Neural progenitor cell (in vitro differentiated cells): Measurements from ENCODE around the gene DAZL. TPM values are rescaled to one million over a fixed set of nuclear protein-coding genes. Genes with fewer than 3 reads are reported as not detected.

Source experiments
- DNase-seq: peaks from one replicate; pipeline ENCODE4 v3.0.0-alpha.2; 2016; ENCODE audit warnings: low spot score
- H2AFZ ChIP-seq: fragments of 200-600 bp; sonication (generic); replicated peaks from 2 replicates; pipeline ENCODE4 v1.6.1; 2016; ENCODE audit warnings: antibody characterized with exemption
- H3F3A ChIP-seq: fragments of 200-600 bp; sonication (generic); 2 replicates; pipeline ENCODE4 v1.6.1; 2016; ENCODE audit warnings: antibody characterized with exemption, low read depth
- H3K27ac ChIP-seq: fragments of 200-600 bp; sonication (generic); 2 replicates; pipeline ENCODE4 v1.5.1; 2016; ENCODE audit warnings: mild to moderate bottlenecking
- H3K27me3 ChIP-seq: fragments of 200-600 bp; sonication (generic); 2 replicates; pipeline ENCODE4 v1.6.1; 2016; ENCODE audit warnings: mild to moderate bottlenecking, moderate library complexity
- H3K36me3 ChIP-seq: fragments of 200-600 bp; sonication (generic); 2 replicates; pipeline ENCODE4 v1.5.1; 2016
- H3K4me1 ChIP-seq: fragments of 200-600 bp; sonication (generic); 2 replicates; pipeline ENCODE4 v1.6.1; 2016; ENCODE audit warnings: mixed run types
- H3K4me2 ChIP-seq: fragments of 200-600 bp; sonication (generic); 2 replicates; pipeline ENCODE4 v1.6.1; 2016
- H3K4me3 ChIP-seq: fragments of 200-600 bp; sonication (generic); 2 replicates; pipeline ENCODE4 v1.5.1; 2016
- H3K79me2 ChIP-seq: fragments of 200-600 bp; sonication (generic); 2 replicates; pipeline ENCODE4 v1.6.1; 2016; ENCODE audit warnings: low read depth
- H3K9ac ChIP-seq: fragments of 200-600 bp; sonication (generic); 2 replicates; pipeline ENCODE4 v1.6.1; 2016
- H3K9me3 ChIP-seq: fragments of 200-600 bp; sonication (generic); 2 replicates; pipeline ENCODE4 v1.5.1; 2016; ENCODE audit warnings: low read depth
- H4K20me1 ChIP-seq: fragments of 200-600 bp; sonication (generic); 2 replicates; pipeline ENCODE4 v1.6.1; 2016; ENCODE audit warnings: low read depth
- H3K27ac Mint-ChIP-seq: 3 replicates; pipeline ENCODE4 v1.8.0; 2021; ENCODE audit warnings: mixed read lengths
- H3K27me3 Mint-ChIP-seq: 2 replicates; pipeline ENCODE4 v1.8.0; 2022; ENCODE audit warnings: low read depth, mild to moderate bottlenecking, inconsistent platforms, moderate library complexity, mixed read lengths; ENCODE audit not compliant: insufficient read depth
- H3K36me3 Mint-ChIP-seq: 3 replicates; pipeline ENCODE4 v1.8.0; 2021; ENCODE audit warnings: mixed read lengths
- H3K4me1 Mint-ChIP-seq: 3 replicates; pipeline ENCODE4 v1.8.0; 2021; ENCODE audit warnings: mixed read lengths
- H3K4me3 Mint-ChIP-seq: 3 replicates; pipeline ENCODE4 v1.8.0; 2021; ENCODE audit warnings: mild to moderate bottlenecking, moderate library complexity, mixed read lengths
- H3K9me3 Mint-ChIP-seq: 3 replicates; pipeline ENCODE4 v1.8.0; 2020; ENCODE audit warnings: mixed read lengths
- EZH2 ChIP-seq: fragments of 200-600 bp; sonication (generic); IDR thresholded peaks from 2 replicates; pipeline ENCODE4 v1.6.1; 2017; ENCODE audit warnings: antibody characterized with exemption, mild to moderate bottlenecking, moderate library complexity
- EZH2phosphoT487 ChIP-seq: fragments of 200-600 bp; sonication (generic); IDR thresholded peaks from 2 replicates; pipeline ENCODE4 v1.6.1; 2017; ENCODE audit warnings: antibody characterized with exemption
- total RNA-seq: library from RNA; depleted of rRNA; stranded (reverse); fragments of >200 nt; gene quantifications from 2 replicates; pipeline ENCODE4 v1.2.3, GENCODE V29; 2015; ENCODE audit warnings: low replicate concordance
- TF ChIP-seq, protein P1 (sequence below): fragments of 200-600 bp; sonication (generic); IDR thresholded peaks from 2 replicates; pipeline ENCODE4 v1.5.1; 2017; ENCODE audit warnings: antibody characterized with exemption, mild to moderate bottlenecking

DAZL gene
- total RNA-seq, 1 donor from 2014 or later, result 4.7 TPM

DNA sequence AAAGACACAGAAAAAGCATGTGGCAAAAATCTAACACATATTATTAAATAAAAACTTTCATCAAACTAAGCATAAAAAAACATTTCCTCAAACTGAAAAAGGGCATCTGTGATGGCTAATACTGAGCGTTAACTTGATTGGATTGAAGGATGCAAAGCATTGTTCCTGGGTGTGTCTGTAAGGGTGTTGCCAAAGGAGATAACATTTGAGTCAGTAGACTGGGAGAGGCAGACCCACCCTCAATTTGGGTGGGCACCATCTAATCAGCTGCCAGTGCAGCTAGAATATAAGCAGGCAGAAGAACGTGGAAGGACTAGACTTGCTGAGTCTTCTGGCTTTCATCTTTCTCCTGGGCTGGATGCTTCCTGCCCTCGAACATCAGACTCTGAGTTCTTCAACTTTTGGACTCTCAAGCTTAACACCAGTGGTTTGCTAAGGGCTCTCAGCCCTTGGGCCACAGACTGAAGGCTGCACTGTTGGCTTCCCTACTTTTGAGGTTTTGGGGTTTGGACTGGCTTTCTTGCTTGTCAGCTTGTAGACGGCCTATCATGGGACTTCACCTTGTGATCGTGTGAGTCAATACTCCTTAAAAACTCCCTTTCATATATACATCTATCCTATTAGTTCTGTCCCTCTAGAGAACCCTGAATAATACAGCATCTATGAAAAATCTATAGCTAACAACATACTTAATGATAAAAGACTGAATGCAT, 45.4 kb downstream of the DAZL start:
- Histone ChIP-seq H3K36me3 (no peaks in the 10 kb centered on the region), H3F3A (no peaks in the 10 kb centered on the region), H3K27ac (no peak overlapping the region), H3K9me3 (no peaks in the 10 kb centered on the region), H3K4me2 (no peak overlapping the region), H2AFZ (peak overlapping the region; percentile 42), H4K20me1 (no peaks in the 10 kb centered on the region), H3K4me1 (no peaks in the 10 kb centered on the region), H3K9ac (no peak overlapping the region), H3K4me3 (no peak overlapping the region), H3K79me2 (no peaks in the 10 kb centered on the region), H3K27me3 (no peaks in the 10 kb centered on the region)
- H3K27ac Mint-ChIP-seq, result no peak overlapping the region
- DNase-seq, result no peak
- H3K27me3 Mint-ChIP-seq, result peaks cover 2% of the 10 kb centered on the region
- H3K4me3 Mint-ChIP-seq, result no peak overlapping the region
- no peak for TF ChIP-seq EZH2
- TF ChIP-seq EZH2phosphoT487, result no peak
- TF ChIP-seq, protein P1, sequence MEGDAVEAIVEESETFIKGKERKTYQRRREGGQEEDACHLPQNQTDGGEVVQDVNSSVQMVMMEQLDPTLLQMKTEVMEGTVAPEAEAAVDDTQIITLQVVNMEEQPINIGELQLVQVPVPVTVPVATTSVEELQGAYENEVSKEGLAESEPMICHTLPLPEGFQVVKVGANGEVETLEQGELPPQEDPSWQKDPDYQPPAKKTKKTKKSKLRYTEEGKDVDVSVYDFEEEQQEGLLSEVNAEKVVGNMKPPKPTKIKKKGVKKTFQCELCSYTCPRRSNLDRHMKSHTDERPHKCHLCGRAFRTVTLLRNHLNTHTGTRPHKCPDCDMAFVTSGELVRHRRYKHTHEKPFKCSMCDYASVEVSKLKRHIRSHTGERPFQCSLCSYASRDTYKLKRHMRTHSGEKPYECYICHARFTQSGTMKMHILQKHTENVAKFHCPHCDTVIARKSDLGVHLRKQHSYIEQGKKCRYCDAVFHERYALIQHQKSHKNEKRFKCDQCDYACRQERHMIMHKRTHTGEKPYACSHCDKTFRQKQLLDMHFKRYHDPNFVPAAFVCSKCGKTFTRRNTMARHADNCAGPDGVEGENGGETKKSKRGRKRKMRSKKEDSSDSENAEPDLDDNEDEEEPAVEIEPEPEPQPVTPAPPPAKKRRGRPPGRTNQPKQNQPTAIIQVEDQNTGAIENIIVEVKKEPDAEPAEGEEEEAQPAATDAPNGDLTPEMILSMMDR, result no peak
- no peaks in the 10 kb centered on the region for H3K36me3 Mint-ChIP-seq
- peaks cover 10% of the 10 kb centered on the region for H3K9me3 Mint-ChIP-seq
- no peaks in the 10 kb centered on the region for H3K4me1 Mint-ChIP-seq

DNA sequence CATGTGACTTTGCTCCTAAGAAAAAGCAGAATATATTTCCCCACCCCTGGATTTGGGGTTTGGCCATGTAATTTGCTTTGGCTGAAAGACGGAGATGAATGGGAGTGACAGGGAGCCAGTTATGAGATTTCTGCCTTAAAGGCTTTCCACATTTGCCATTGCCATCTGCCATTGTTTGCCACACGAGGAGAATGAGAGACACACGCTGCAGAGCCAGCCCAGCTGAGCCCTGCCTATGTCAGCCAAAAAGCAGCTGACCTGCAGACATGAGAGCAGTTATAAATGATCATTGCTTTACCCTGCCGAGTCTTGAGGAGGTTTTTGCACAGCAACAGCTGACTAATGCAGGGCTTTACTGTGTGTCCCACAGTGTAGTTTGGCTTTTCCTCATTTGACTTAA, 51.1 kb downstream of the DAZL start:
- H3K4me1 Mint-ChIP-seq, result peaks cover 10% of the 10 kb centered on the region
- no peak overlapping the region for H3K4me3 Mint-ChIP-seq
- no peaks in the 10 kb centered on the region for H3K9me3 Mint-ChIP-seq

DNA sequence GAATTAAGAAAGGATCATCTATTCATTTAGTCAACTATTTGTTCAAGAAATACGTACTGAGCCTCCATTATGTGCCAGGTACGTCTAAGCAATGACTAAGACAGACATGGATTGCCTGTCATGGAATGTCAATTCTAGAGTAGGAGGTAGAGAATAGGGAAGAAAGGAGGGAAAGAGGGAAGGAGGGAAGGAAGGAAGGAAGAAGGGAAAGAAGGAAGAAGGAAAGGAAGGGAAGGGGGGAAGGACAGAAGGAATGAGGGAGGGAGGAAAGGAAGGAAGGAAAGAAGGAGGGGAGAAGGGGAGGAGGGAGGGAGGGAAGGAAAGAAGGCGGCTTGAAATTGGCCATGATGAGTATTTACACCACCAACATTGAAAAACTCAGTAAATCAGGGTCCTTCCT, 52.5 kb downstream of the DAZL start:
- no peaks in the 10 kb centered on the region for H3K79me2 ChIP-seq
- Mint-ChIP-seq H3K9me3 (no peaks in the 10 kb centered on the region), H3K4me1 (peaks cover 10% of the 10 kb centered on the region), H3K27ac (no peak overlapping the region), H3K4me3 (no peak overlapping the region), H3K36me3 (no peaks in the 10 kb centered on the region), H3K27me3 (peaks cover 4% of the 10 kb centered on the region)
- H3K4me3 ChIP-seq, result no peak overlapping the region
- TF ChIP-seq EZH2phosphoT487, result no peak
- no peak for TF ChIP-seq EZH2
- TF ChIP-seq, protein P1, result no peak
- no peak for DNase-seq
- H3K4me2 ChIP-seq, result no peak overlapping the region
- H3F3A ChIP-seq, result no peaks in the 10 kb centered on the region
- H3K9ac ChIP-seq, result no peak overlapping the region
- H2AFZ ChIP-seq, result no peak overlapping the region
- H4K20me1 ChIP-seq, result no peaks in the 10 kb centered on the region
- no peaks in the 10 kb centered on the region for H3K9me3 ChIP-seq
- H3K4me1 ChIP-seq, result no peaks in the 10 kb centered on the region
- H3K27me3 ChIP-seq, result no peaks in the 10 kb centered on the region
- H3K27ac ChIP-seq, result no peak overlapping the region
- H3K36me3 ChIP-seq, result no peaks in the 10 kb centered on the region

More for the DNA sequence above, 51.1 kb downstream of the DAZL start:
- Histone ChIP-seq H3K27ac (no peak overlapping the region), H3K36me3 (no peaks in the 10 kb centered on the region), H3K4me1 (no peaks in the 10 kb centered on the region), H3K4me3 (no peak overlapping the region), H3K4me2 (no peak overlapping the region), H3K79me2 (no peaks in the 10 kb centered on the region), H3F3A (no peaks in the 10 kb centered on the region), H2AFZ (no peak overlapping the region), H3K9me3 (no peaks in the 10 kb centered on the region), H3K9ac (no peak overlapping the region), H3K27me3 (no peaks in the 10 kb centered on the region), H4K20me1 (no peaks in the 10 kb centered on the region)
- TF ChIP-seq EZH2phosphoT487, result no peak
- no peak for TF ChIP-seq EZH2
- TF ChIP-seq, protein P1, result no peak
- Mint-ChIP-seq H3K27me3 (peaks cover 6% of the 10 kb centered on the region), H3K27ac (no peak overlapping the region), H3K36me3 (no peaks in the 10 kb centered on the region)
- DNase-seq, result no peak
